HG03378 (cell line): ENCODE measurements around the gene KCNAB1.
"Not testable (repeated sequence)": the region's sequence is repeated elsewhere in the genome, so short reads cannot be mapped to it uniquely, and the experiment has no call there.

Experiments
- ATAC-seq: cut with Tn5 transposase; IDR thresholded peaks from one replicate; pipeline ENCODE4 v1.9.1; 2021; ENCODE audit warnings: mild to moderate bottlenecking, moderate library complexity; ENCODE audit not compliant: unreplicated experiment

Gene KCNAB1

DNA sequence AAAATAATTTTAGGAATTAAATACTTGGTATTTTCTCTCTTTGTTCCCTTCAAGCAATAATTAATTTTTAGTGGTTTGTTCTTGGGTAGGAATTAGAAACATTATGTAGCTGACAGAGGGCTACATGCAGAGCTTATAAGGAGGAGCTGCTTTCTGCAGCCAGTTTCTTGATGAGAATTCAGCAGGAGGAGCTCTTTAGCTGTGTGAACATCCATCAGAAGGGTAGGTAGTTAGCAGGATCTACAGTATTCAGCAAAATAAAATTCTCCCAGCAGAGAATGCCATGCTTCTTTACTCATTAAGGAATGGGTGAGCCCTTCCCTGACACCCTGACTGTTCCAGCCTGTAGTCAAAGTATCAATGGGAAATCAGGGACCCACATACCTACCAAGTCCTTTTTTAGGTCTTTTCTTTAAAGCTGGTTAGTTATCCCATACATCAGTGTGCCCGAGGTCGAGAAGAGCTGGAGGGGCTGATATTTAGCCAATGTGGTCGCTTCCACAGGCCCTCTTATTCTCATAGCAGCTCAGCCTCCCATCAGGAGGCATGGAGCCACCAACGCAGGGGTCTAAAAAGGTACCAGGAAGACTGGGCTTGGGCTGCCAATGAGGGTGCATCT lies 54.0 kb downstream of the KCNAB1 start:
- ATAC-seq, result no peak

DNA sequence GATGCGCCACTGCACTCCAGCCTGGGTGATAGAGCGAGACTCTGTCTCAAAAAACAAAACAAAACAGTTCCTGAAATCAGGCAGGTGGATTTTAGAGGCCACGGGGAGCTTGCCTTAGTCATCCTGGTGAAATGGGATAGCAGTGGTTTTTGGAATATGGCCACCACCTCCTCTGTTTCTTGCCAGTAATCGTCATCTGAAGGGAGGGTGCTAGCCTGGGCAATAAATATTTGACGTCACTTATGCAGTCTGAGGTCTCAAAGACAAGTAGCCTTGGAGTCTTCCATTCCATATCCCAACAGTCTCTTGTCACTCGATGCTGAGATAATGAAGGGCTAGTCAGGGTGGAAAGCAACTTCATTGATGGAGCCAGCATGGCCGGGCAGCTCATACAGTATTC lies 55.2 kb downstream of the KCNAB1 start:
- no peak for ATAC-seq

DNA sequence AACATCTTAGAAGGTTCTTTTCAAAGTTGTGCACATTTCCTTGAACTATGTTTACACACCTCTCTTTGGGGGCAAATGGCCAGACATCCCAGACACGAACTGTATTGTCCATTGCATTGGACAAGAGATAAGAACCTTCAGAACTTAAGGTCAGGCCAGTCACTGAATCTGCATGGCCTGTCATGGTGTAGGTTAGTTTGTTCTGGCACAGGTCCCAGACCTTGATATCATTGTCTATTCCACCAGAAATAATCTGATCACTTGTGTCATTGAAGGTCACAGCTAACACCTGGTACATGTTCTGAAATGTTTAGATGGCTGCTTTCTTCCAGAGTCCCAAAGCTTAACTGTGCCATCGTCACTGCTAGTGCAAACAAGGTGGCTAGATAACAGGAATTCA lies 55.7 kb downstream of the KCNAB1 start:
- ATAC-seq, result no peak

DNA sequence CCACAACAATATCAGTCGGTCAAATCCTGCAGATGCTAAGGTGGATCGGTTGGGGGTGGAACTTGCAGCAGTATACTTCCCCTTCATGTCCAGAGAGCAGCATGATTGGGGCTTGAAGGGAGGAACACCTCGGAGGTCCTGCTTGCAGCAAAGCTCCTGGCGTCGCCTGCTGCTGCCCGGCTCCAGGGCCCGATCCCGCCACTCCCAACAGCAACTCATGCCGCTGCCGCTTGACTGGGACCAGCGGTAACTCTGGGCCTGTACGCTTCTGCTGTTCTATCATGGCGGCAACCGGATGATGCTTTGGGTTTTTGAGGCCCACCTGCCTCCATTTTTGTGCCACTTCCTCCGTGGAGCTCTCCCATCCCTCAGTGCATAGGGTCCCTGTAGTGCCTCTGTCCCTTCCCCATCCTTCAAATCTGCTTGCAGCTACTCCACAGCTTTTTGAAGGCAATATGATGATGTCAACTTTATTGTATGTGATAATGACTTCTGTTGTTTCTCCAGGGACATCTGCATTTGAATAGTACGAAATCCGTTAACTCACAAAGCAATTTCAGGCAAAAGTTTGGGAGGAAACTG lies 56.3 kb downstream of the KCNAB1 start:
- ATAC-seq, result no peak

DNA sequence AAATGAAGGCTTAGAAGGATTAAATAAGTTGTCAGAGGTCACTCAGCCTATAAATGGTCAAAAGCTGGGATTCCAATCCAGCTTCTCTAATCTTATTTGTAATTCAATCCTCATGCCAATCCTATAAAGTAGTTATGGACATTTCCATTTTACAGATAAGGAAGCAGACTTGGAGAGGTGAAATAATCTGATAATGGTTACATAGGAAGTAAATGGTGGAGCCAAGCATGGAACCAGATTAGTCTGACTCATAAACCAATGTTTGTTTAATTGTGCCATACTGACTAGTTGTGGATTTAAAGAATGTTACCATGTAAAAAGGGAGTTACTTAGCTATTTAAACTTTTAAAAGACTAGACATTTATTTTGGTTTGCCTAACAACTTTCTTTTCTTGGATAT lies 59.7 kb downstream of the KCNAB1 start:
- ATAC-seq, result no peak

DNA sequence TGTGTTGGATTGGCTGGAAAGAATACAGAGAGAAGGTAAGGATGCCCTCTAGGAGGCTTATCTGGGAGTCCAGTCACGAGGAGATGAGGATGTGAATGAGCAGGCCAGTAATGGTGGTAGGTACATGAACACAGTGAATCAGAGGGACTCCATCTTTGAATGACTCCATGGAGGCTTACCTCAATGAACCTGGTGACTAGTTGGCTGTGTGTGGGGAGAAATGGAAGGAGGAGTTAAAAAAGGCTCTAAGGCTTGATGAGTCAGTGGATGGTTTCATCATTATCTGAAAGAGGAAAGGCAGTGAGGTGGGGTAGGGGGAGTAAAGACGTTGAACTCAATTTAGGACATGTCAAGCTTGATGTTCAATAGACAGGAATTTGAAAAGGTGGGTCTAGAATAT lies 61.1 kb downstream of the KCNAB1 start:
- no peak for ATAC-seq

DNA sequence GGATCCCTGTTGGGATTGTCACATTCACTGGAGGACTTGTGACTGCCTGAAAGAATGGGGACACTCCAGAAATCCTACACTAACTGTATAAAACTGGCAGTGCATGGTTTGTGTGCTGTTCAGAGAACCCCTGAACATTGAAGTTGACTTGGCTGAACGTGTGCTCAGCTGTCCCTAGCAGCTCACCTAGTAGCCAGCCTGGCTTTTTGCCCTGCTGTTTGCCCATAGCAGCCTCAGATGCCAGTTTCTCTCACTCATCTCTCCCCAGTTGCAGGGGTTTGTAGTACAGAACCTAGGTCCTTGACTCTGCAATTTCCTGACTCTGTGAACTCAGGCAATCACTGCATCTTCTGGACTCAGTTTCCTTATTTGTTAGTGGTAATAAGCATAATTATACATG lies 63.0 kb downstream of the KCNAB1 start:
- no peak for ATAC-seq

DNA sequence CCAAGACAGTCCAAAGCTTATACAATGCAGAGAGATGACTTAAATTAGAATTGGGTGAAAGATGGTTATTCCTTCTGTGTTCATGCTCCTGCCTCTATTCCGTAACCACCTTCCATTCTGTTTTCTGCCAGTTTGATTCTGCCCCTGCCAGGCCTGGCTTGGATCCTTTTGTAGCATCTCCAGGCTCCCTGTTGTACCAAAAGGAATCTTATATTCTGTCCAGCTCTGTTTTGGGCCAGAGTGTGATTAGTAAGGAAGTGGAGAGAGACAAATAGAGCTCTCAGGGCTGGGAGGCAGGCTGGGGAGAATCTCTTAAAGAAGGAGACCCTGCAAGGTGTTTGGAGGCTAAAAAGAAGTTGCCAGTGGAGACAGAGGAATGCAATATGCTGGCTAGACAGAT lies 63.8 kb downstream of the KCNAB1 start:
- ATAC-seq, result no peak

DNA sequence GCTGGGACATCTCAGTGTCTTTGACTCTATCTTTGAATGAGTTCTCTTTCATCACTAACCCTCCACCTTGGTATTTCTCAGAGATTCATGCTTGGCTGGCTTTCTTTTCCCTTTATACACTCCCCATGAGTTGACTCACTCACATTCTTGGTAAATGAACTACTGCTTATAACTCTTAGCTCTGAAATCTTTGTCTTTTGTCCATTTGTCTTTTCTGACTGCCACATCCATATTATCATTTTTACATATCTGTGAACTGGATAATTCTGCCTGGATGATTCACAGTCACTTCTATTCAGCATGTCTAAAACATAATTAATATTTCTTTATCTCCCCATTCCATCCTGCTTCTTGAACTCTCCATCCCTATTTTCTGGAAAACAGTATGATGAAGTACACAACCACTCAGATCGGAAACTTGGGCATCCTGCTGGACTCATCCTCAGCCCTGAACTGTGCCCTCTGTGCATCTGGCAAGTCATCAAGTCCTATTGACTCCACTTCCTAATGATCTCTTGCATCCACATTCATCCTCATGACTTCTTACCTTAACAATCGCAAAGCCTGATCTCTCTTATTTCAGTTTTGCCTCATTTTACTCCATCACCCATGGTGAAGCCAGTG lies 66.9 kb downstream of the KCNAB1 start:
- ATAC-seq, result no peak

DNA sequence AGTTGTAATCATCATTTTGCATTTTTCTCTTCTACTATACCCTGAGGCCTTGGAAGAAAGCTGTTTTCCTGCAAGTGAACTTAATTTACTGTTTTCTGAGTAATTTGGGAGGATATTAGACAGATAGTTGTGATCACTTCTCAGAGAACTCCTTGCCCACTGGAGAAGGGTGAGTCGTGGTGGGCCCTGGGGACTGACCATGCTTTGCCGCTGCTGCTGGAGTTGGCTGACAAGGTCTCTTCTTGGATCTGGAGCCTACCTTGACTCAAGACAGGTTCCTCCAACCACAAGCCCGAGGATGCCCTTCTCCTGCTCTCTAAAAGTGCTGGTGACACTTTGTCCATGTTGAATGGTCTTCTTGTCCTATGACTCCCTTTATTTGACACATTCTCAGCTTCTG lies 68.4 kb downstream of the KCNAB1 start:
- no peak for ATAC-seq

DNA sequence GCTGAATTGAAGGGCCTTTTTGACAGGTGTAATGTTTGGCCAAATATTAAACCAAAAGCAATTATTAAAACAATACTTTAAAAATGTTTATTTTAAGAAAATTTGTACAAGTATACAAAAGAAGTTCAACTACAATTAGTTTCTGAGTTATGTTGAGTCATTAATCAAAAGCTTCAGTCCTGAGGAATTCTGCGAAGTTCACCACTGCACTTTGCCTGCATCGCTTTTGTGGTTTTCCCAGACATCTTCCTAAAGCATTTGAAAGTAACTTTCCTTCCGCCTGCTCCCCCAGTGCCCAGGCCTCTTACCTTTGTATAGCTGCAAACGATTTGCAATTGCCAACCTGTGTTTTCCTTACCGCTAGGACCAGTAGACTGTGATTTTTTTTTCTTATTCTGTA lies 69.5 kb downstream of the KCNAB1 start:
- no peak for ATAC-seq

DNA sequence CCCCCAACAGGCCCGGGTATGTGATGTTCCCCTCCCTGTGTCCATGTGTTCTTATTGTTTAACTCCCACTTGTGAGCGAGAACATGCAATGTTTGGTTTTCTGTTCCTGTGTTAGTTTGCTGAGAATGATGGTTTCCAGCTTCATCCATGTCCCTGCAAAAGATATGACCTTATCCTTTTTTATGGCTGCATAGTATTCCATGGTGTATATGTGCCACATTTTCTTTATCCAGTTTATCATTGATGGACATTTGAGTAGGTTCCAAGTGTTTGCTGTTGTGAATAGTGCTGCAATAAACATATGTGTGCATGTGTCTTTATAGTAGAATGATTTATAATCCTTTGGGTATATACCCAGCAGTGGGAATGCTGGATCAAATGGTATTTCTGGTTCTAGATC lies 74.6 kb downstream of the KCNAB1 start:
- not testable (repeated sequence) for ATAC-seq

DNA sequence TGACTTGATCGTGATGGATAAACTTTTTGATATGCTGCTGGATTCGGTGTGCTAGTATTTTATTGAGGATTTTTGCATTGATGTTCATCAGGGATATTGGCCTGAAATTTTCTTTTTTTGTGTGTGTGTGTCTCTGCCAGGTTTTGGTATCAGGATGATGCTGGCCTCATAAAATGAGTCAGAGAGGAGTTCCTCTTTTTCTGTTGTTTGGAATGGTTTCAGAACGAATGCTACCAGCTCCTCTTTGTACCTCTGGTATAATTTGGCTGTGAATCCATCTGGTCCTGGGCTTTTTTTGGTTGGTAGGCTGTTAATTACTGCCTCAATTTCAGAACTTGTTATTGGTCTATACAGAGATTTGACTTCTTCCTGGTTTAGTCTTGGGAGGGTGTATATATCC lies 76.8 kb downstream of the KCNAB1 start:
- not testable (repeated sequence) for ATAC-seq

DNA sequence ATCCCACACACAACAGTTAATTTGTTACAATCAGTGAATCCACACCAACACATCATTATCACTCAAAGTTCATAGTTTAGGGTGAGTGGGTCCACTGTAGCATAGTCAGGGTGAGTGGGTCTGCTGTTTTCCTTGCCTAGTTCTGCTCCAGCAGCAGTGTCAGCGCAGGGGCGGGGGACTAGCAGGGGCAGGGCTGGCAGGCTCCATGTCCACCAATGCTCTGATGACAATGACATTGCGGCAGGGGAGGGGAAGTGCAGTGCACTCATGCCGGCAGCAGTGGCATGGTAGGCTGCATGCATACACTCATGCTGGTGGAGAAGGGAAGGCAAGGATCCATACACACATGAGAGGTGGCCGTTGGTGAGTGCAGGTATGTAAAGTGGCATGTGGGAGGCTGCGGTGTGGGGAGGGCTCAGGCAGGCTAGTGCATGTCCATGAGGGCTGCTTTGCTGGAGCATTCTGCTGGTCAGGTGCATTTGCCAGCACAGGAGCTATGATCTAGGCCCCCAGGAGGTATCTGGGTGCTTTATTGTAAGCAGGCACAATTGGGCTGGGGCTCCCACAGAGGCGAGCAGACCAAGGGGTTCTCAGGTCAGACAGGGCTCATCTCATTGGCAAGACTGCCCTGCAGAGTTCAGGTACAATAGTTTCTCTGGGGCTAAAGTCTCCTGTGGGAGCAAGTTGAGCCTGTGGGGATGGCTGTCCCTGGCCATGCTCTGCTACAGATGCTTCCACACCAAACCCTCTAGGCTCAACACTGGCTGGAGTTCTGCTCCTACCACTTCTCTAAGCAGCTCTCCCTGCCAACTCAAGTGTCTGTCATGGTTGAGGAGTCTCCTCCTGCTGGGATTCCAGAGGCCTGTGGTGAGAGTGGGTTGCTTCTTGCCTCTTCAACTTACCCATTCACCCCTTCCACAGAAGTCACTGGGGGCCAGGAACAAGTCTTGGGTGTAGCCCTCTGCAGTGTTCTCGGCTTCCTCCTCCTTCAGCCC lies 81.3 kb downstream of the KCNAB1 start:
- no peak for ATAC-seq

DNA sequence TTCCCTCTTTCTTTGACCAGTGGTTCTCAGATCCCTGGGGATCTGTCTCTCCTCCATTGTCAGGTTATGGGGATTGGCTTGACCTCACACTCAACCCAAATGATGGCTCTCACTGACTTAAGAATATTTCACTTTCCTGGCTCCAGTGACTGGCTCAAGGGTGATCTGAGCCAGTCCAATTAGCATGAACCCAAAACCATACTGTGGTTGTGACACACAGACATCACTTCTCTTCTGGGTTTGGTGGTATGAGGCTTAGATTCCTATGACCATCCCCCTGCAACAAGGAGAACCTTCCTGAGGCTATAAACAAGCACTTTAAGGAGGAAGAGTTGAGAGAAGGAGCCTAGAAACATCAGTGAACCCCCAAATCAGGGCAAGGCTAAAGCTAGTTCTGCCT lies 85.8 kb downstream of the KCNAB1 start:
- ATAC-seq, result no peak

DNA sequence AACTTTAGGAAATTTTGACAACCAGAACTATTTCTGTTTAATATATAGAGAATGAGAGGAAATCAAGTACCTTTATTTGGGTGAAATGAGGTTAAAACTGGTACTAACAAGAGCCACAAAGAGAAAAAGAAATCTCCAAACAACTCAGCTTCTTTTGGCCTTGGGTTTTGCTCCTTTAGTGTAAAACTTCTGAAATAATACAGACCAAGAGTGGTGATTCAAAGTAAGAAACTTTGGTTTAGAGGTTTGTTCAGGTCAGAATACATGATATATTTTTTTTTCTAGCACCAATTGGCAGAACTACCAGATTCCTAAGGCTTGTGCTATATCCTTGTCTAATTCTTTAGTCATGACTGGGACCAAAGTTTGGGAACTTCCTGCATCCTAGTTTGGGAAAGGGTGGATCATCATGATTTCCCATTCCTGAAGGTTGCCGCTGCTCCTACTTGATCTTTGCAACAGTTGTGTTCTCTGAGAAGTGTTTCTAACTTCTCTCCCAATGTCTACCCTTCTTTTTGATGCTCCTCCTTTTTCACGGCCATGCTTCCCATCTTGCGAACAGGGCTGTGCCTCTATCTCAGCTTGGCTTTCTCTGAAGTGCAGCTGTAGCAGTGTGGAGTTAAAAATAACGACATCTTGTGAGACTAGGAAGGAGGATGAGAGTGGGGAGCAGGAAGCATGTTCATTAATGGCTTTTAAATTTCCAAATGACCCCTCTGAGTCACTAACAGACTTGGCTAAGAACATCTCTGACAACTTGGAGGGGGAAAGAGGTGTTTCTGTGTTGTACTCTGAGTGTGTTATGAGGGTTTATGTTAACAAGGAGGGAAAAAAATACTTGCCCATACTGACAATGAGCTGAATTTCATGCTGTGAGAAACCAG lies 87.7 kb downstream of the KCNAB1 start:
- ATAC-seq, result no peak

DNA sequence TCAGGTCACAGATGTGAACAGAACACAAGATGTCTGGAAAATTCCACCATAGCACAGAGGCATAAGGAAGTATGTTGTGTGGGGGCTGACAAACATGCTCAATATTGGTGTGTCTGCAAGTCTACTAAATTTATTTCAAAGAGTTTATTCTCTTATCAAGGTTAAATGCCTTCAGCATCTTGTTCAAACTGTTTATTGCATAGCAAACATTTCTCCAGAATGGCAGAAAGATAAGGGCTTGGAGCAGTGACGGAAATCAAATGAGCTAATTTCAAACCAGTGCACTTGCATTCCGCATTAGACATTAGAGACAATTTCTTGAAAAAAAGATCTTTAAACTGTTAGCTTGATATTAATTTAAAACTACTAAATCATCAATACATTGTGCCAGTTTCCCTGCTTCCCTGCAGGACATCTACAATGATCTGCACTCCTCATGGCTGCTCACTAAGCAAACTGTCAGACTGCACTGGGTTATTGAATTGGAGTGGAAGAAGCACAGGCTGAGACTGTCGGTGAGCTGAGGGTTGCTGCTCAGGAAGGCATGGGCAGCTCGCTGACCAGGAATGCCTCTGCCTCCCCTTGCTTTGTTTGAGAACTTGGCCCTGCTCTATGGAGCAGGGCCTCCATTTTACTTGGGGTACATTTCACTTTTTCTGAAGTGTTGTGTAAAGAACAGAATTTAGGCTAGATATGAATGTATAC lies 89.4 kb downstream of the KCNAB1 start:
- ATAC-seq, result no peak

DNA sequence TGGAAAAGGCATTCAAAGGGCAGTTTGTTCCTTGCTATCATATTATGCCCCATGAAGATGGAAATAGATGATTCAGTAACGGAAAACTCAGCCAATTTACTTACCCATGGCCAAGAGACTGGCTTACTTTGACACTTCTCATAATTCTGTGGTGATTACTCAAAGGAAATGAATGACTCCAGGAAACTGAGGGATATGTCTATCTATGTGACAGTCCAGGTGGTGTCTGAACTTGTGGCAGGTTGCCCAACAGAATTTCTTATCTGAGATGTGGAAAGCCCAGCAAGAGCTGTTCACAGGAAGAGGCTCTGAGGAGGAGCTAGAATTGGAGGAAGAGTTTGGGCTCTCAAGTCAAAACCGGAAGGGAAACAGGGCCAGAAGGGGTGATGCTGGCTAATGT lies 91.2 kb downstream of the KCNAB1 start:
- no peak for ATAC-seq

DNA sequence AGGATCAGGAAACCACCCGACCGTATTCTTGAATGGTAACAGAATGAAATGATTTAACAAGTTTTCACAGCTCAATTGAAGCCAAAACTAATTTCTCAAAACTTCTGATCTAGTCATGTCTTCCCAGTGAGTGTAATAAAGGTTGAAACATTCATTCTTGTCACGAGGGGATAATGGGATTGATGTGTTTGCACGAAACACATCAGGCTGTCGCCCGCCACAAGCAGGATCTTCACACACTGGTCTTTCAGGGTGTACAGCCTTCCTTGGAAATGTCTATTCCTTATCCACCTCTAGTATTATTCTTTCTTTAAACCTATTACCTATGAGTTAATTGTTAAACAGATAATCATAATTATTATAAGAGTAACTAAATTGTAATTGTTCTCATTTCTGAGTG lies 94.3 kb downstream of the KCNAB1 start:
- no peak for ATAC-seq

DNA sequence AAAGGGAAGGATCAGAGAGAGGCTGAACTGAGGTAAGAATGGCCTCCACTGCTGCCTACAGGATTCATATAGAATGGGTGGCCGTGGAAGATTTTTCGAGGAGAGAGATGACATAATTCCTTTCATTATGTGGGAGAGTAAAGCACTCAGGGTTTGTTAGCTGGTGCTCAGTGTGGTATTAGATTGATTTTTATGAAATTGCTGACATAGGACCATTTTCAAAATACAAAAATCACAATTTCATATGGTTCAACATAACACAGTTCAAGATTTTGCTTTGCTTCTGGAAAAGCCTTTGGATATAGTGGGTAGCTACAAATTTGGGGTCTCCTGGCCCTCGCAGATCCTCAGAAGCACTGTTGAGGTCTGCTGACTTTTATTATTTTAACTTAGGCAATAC lies 95.4 kb downstream of the KCNAB1 start:
- ATAC-seq, result no peak
